ENCODE measurements around the gene MGST1. TPM values are rescaled to one million over a fixed set of nuclear protein-coding genes. Genes with fewer than 3 reads are reported as not detected.

MGST1 gene
- total RNA-seq, 4 donors from 2014 or later = 61.2 to 301 (median 108) TPM

DNA sequence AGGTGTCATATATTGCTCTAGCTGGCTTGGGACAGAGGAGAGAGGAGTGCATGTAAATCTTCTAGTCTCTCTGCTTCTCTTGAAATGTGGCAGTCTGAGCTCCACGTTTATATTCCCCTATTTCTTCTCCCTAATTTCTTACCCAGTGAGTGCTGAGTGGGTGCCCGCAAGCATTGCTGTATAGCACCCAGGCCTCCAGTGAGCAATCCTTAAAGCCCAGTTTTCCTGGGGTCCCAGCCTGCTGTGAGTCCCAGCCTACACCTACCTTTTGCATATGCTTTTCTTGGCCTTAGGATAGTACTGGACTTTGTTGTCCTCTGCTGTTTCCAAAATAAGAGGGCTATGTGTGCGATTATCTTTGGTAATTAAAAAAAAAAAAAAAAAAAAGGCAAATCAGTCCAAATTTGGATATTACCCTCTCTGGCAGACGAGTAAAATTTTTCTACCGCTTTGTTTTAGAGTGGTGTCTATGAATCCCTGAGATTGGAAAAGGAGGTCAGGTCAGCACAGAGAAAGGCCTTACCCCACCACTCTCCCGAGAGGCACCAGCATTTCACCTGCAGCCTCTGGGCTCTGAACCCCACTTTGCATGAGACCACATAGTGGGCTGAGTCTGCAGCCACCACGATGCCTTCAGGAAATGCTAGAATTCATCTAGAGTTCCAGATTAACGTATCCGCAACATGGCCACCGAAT lies 1.1 kb downstream of the MGST1 start:
- no peaks in the 10 kb centered on the region for H3K27me3 ChIP-seq
- peaks cover 0 to 13% (median 0%) of the 10 kb centered on the region in 4 donors for H3K4me1 ChIP-seq
- H3K27ac ChIP-seq = peak overlapping the region; percentile 25 to 73 (median 50)
- H3K36me3 ChIP-seq = no peaks in the 10 kb centered on the region
- 58 to 65% methylated on average over 10 of the region's 10 CpGs for WGBS, 2 donors
- DNase-seq (ENCODE audit: low spot score in 2 of 2) = no peak
- TF ChIP-seq, protein P1, sequence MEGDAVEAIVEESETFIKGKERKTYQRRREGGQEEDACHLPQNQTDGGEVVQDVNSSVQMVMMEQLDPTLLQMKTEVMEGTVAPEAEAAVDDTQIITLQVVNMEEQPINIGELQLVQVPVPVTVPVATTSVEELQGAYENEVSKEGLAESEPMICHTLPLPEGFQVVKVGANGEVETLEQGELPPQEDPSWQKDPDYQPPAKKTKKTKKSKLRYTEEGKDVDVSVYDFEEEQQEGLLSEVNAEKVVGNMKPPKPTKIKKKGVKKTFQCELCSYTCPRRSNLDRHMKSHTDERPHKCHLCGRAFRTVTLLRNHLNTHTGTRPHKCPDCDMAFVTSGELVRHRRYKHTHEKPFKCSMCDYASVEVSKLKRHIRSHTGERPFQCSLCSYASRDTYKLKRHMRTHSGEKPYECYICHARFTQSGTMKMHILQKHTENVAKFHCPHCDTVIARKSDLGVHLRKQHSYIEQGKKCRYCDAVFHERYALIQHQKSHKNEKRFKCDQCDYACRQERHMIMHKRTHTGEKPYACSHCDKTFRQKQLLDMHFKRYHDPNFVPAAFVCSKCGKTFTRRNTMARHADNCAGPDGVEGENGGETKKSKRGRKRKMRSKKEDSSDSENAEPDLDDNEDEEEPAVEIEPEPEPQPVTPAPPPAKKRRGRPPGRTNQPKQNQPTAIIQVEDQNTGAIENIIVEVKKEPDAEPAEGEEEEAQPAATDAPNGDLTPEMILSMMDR (IDR thresholded peaks at IDR 0.05) = no peak
- TF ChIP-seq EP300 (IDR thresholded peaks at IDR 0.05) (no peak), POLR2A (IDR thresholded peaks at IDR 0.05) (no peak)
- H3K9me3 ChIP-seq = no peaks in the 10 kb centered on the region
- peak overlapping the region in 3 of 4 donors; percentile 34 to 50 (median 42) for H3K4me3 ChIP-seq

DNA sequence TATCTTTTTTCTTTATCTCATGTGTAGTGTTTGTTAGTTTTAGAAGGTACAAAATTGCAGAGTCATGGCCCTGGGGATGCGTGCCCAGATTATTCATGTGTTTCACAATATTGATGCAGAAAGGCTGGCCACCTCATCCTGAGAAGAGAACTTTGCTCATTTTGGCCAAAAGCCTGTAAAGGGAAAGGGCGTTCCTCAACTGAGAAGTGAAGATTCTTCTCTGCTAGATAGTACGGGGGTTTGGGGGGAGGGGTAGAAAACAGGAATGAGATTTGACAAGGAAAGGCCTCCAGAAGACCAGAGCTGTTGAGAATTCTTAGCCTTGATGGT lies 1.7 kb downstream of the MGST1 start:
- peak overlapping the region in 2 of 4 donors; percentile 10 to 50 for H3K4me3 ChIP-seq
- peak; percentile 58 to 80 for DNase-seq (ENCODE audit: low spot score in 2 of 2)
- H3K4me1 ChIP-seq = peaks cover 0 to 13% (median 0%) of the 10 kb centered on the region in 4 donors
- no peaks in the 10 kb centered on the region for H3K9me3 ChIP-seq
- H3K27ac ChIP-seq = peak overlapping the region in 1 of 4 donors; percentile 73
- no peaks in the 10 kb centered on the region for H3K27me3 ChIP-seq
- H3K36me3 ChIP-seq = no peaks in the 10 kb centered on the region
- WGBS, 2 donors = 36 to 63% methylated on average over 3 of the region's 3 CpGs
- no peak for TF ChIP-seq POLR2A (IDR thresholded peaks at IDR 0.05)
- TF ChIP-seq EP300 (IDR thresholded peaks at IDR 0.05) = peak in 1 of 2 donors; percentile 78
- TF ChIP-seq, protein P1 (IDR thresholded peaks at IDR 0.05) = no peak

DNA sequence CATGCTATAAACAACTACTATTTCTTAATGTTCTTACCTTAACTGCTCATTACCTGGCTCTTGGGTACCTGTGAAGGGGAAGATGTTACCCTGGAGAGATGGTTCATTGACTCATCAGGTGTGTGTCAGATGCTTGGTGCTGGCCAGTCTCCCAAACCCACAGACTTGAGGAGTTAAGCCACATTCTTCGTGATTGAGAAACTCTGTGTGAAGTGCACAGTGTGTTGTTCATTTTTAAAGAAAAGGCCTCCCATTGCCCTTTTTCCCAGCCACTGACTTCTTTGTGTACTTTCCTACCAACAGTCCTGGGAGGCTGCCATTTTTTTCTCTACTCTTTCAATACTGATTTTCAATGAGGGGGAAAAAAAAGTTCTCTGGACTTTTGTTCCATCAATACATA lies 3.2 kb downstream of the MGST1 start:
- TF ChIP-seq, protein P1 (IDR thresholded peaks at IDR 0.05) = no peak
- TF ChIP-seq POLR2A (IDR thresholded peaks at IDR 0.05) (no peak), EP300 (IDR thresholded peaks at IDR 0.05) (peak in 1 of 2 donors; percentile 75)
- Histone ChIP-seq H3K4me3 (no peak overlapping the region), H3K27ac (peak overlapping the region in 2 of 4 donors; percentile 33 to 53), H3K9me3 (no peaks in the 10 kb centered on the region), H3K4me1 (peaks cover 0 to 13% (median 0%) of the 10 kb centered on the region in 4 donors), H3K36me3 (no peaks in the 10 kb centered on the region), H3K27me3 (no peaks in the 10 kb centered on the region)
- 22 to 27% methylated on average over 1 of the region's 1 CpG for WGBS, 2 donors
- peak; percentile 52 to 71 for DNase-seq (ENCODE audit: low spot score in 2 of 2)

DNA sequence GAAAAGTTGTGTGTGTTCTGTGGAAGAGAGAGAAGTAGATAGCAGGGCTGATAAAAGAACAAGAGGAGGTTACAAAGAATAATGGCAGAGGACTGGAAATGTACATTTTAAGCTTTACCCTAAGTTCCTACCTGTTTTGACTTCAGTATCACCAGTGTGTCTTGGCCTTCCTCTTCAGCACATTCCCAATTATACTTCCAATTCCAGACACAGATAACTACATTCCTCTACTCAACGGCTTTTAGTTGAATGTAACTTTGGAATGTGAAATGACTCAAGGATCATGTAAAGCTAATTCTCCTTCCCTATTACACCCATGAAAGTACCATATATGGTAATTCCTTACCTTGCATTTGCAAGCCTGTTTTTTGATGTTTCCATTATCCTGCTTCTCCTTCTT lies 5.0 kb downstream of the MGST1 start:
- TF ChIP-seq POLR2A (IDR thresholded peaks at IDR 0.05) (no peak), EP300 (IDR thresholded peaks at IDR 0.05) (no peak)
- TF ChIP-seq, protein P1 (IDR thresholded peaks at IDR 0.05) = no peak
- no peaks in the 10 kb centered on the region for H3K36me3 ChIP-seq
- peaks cover 0 to 11% (median 0%) of the 10 kb centered on the region in 4 donors for H3K4me1 ChIP-seq
- H3K27ac ChIP-seq = no peak overlapping the region
- no peaks in the 10 kb centered on the region for H3K27me3 ChIP-seq
- no peak for DNase-seq (ENCODE audit: low spot score in 2 of 2)
- 51 to 60% methylated on average over 1 of the region's 1 CpG for WGBS, 2 donors
- H3K9me3 ChIP-seq = no peaks in the 10 kb centered on the region
- no peak overlapping the region for H3K4me3 ChIP-seq

DNA sequence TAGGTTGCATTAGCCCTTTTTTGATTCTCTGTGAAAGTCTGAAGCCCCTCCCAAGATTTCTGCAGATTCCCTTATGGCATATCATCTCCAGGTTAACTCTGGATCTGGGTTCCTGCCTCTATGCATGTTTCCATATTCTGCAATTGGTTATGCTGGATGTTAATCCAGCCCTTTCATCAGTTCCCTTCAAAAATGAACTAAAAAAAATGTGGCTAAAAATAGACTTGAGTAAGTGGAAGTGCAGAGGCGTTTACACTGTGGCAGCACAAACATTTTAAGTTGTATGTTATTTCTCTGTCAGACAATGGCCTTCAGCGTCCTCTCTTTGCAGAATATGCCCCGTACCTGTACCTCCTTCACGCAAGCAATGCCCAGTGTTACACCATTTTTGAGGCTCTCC lies 11.4 kb downstream of the MGST1 start:
- no peak for TF ChIP-seq POLR2A (IDR thresholded peaks at IDR 0.05)
- TF ChIP-seq, protein P1 (IDR thresholded peaks at IDR 0.05) = no peak
- TF ChIP-seq EP300 (IDR thresholded peaks at IDR 0.05) = no peak
- H3K36me3 ChIP-seq = no peaks in the 10 kb centered on the region
- H3K9me3 ChIP-seq = no peaks in the 10 kb centered on the region
- WGBS, 2 donors = 58 to 75% methylated on average over 4 of the region's 4 CpGs
- H3K27ac ChIP-seq = no peak overlapping the region
- no peaks in the 10 kb centered on the region for H3K27me3 ChIP-seq
- no peak overlapping the region for H3K4me3 ChIP-seq
- H3K4me1 ChIP-seq = no peaks in the 10 kb centered on the region
- no peak for DNase-seq (ENCODE audit: low spot score in 2 of 2)

Data from tibial nerve (tissue), 4 donors.